ENCODE data around the gene GNAI3.

GNAI3 gene

GRCh38 chr1:109532365-109533136 lies 15.9 kb upstream of the GNAI3 start:
- peak; percentile 93 for TF ChIP-seq CTCF (conservative IDR thresholded peaks at IDR 0.05)
- peak overlapping the region; percentile 16; the same call in 1 of the 2 replicates for H3K27ac ChIP-seq

GRCh38 chr1:109534307-109534858 lies 14.0 kb upstream of the GNAI3 start:
- no peak overlapping the region for H3K27ac ChIP-seq

GRCh38 chr1:109535481-109535880 lies 12.9 kb upstream of the GNAI3 start:
- H3K27ac ChIP-seq = no peak overlapping the region
- TF ChIP-seq CTCF (conservative IDR thresholded peaks at IDR 0.05) = no peak

More at GRCh38 chr1:109534307-109534858, 14.0 kb upstream of the GNAI3 start:
- TF ChIP-seq CTCF (conservative IDR thresholded peaks at IDR 0.05) = no peak

- H3K27ac ChIP-seq = no peak overlapping the region
- TF ChIP-seq CTCF (conservative IDR thresholded peaks at IDR 0.05) = no peak
Observed at GRCh38 chr1:109535971-109536491, 12.4 kb upstream of the GNAI3 start.

GRCh38 chr1:109537450-109538178 lies 10.8 kb upstream of the GNAI3 start:
- no peak overlapping the region for H3K27ac ChIP-seq
- no peak for TF ChIP-seq CTCF (conservative IDR thresholded peaks at IDR 0.05)

- no peak overlapping the region for H3K27ac ChIP-seq
- TF ChIP-seq CTCF (conservative IDR thresholded peaks at IDR 0.05) = no peak
Observed at GRCh38 chr1:109538827-109539555, 9.4 kb upstream of the GNAI3 start.

All from VCaP (cell line).